Esophagus squamous epithelium (tissue), 4 donors: ENCODE measurements around the gene LYRM2.

Experiments used
- CTCF ChIP-seq, 6 experiments: fragments of 450-650 bp in 4 of 6; fragments of 200-600 bp in 2 of 6; sonication (generic) in 2 of 6; IDR thresholded peaks; one replicate each; pipeline ENCODE4 v1.5.1; 2016 to 2019; ENCODE audit warnings: antibody characterized with exemption in 6 of 6, mild to moderate bottlenecking in 4 of 6, moderate library complexity in 4 of 6
- POLR2A ChIP-seq, 4 donors: fragments of 450-650 bp; IDR thresholded peaks; one replicate each; pipeline ENCODE4 v1.6.1; 2017; ENCODE audit warnings: antibody characterized with exemption in 4 of 4, mild to moderate bottlenecking in 4 of 4, moderate library complexity in 3 of 4

- TF ChIP-seq CTCF (IDR thresholded peaks at IDR 0.05) (no peak), POLR2A (IDR thresholded peaks at IDR 0.05) (no peak)
These were observed 30.5 kb upstream of the LYRM2 start for GRCh38 chr6:89669002-89669401.
